HepG2 (cell line): Measurements from ENCODE around the gene MT1M. TPM values are rescaled to one million over a fixed set of nuclear protein-coding genes. Genes with fewer than 3 reads are reported as not detected.

Source experiments
- ATAC-seq: fragments of 200-7000 bp; cut with Tn5 transposase; 3 replicates; pipeline ENCODE4 v1.9.1; 2020; ENCODE audit warnings: mild to moderate bottlenecking, moderate library complexity
- BruUV-seq: library from RNA; stranded (reverse); fragments of 400-500 nt; replicated peaks from 2 replicates; lab custom pipeline; 2021; lab: Mats Ljungman, UMichigan
- CTCF ChIA-PET: fragments of 300-600 bp; formaldehyde crosslinking; extraction: SDS; loops from one replicate; lab custom pipeline; 2021; ENCODE audit warnings: low total read pairs, inconsistent platforms, low intra/inter-chr PET ratio; lab: Yijun Ruan, JAX
- POLR2A ChIA-PET: fragments of 350-600 bp; sonication (Branson Sonifier 250); formaldehyde crosslinking; loops from one replicate; lab custom pipeline; 2020; ENCODE audit warnings: antibody characterized with exemption, inconsistent platforms; lab: Yijun Ruan, JAX
- DNase-seq: peaks from one replicate; pipeline ENCODE4 v3.0.0-alpha.2; 2015; ENCODE audit warnings: low spot score
- FAIRE-seq: peaks from 3 replicates; lab custom pipeline; 2011; peaks lifted over from hg19 to GRCh38; lab: Jason Lieb, UNC
- H2AFZ ChIP-seq: one replicate; pipeline ENCODE4 v1.6.1; 2011; ENCODE audit warnings: low read length, inconsistent platforms
- H3K27ac ChIP-seq: fragments of 300-600 bp; 3 replicates; pipeline ENCODE4 v1.8.0; 2011; ENCODE audit warnings: mixed run types, mild to moderate bottlenecking, mixed read lengths, low read length, inconsistent platforms; ENCODE audit not compliant: insufficient read depth; ENCODE audit errors: extremely low read length
- H3K27me3 ChIP-seq, 2 experiments: fragments of 200-600 bp in 1 of 2; 2 replicates in 1 of 2; 3 replicates in 1 of 2; pipeline versions ENCODE4 v1.6.0 to v1.8.0; 2011; ENCODE audit warnings: low read length in 2 of 2, mild to moderate bottlenecking in 2 of 2, moderate library complexity in 2 of 2, inconsistent platforms in 1 of 2; ENCODE audit not compliant: insufficient read depth in 2 of 2, control insufficient read depth in 1 of 2
- H3K36me3 ChIP-seq, 2 experiments: fragments of 200-600 bp in 1 of 2; replicated peaks in 1 of 2; 2 replicates in 1 of 2; 3 replicates in 1 of 2; pipeline versions ENCODE4 v1.5.1 to v1.8.0; 2011; ENCODE audit warnings: low read length in 2 of 2, inconsistent platforms in 1 of 2; ENCODE audit not compliant: insufficient read depth in 2 of 2, control insufficient read depth in 1 of 2
- H3K4me1 ChIP-seq: 2 replicates; pipeline ENCODE4 v1.5.1; 2012; ENCODE audit warnings: low read length, inconsistent platforms; ENCODE audit not compliant: insufficient read depth
- H3K4me2 ChIP-seq: 2 replicates; pipeline ENCODE4 v1.6.0; 2011; ENCODE audit warnings: low read depth, low read length, inconsistent platforms
- H3K4me3 ChIP-seq, 3 experiments: fragments of 200-600 bp in 1 of 3; sonication (generic), shearing (Covaris generic) in 1 of 3; replicated peaks in 1 of 3; 2 replicates each; pipeline ENCODE4 v1.5.1; 2011 to 2016; ENCODE audit warnings: low read length in 3 of 3, inconsistent platforms in 2 of 3, low read depth in 2 of 3, mild to moderate bottlenecking in 2 of 3, control low read depth in 1 of 3, mixed read lengths in 1 of 3; ENCODE audit not compliant: insufficient read depth in 1 of 3
- H3K79me2 ChIP-seq: one replicate; pipeline ENCODE4 v1.6.1; 2011; ENCODE audit warnings: low read length, inconsistent platforms; ENCODE audit not compliant: insufficient read depth
- H3K9ac ChIP-seq: 2 replicates; pipeline ENCODE4 v1.6.0; 2011; ENCODE audit warnings: mild to moderate bottlenecking, low read depth, low read length, inconsistent platforms; ENCODE audit not compliant: insufficient read depth
- H3K9me3 ChIP-seq: 2 replicates; pipeline ENCODE4 v1.5.1; 2012; ENCODE audit warnings: mild to moderate bottlenecking, low read length
- H4K20me1 ChIP-seq: 2 replicates; pipeline ENCODE4 v1.6.0; 2011; ENCODE audit warnings: inconsistent platforms, mild to moderate bottlenecking, low read length, moderate library complexity; ENCODE audit not compliant: insufficient read depth
- GATA4 ChIP-seq: sonication (generic); IDR thresholded peaks from 2 replicates; pipeline ENCODE4 v1.6.1; 2016; ENCODE audit warnings: antibody characterized with exemption, low read depth, borderline replicate concordance
- GZF1 ChIP-seq: sonication (generic); formaldehyde crosslinking; IDR thresholded peaks from 2 replicates; pipeline ENCODE4 v1.5.1; 2020; ENCODE audit warnings: mild to moderate bottlenecking, missing genetic modification reagents
- HOXA9 ChIP-seq: sonication (generic); formaldehyde crosslinking; IDR thresholded peaks from 2 replicates; pipeline ENCODE4 v1.8.1; 2022; ENCODE audit warnings: missing genetic modification reagents, mild to moderate bottlenecking, moderate library complexity, borderline replicate concordance
- MIER2 ChIP-seq: IDR thresholded peaks from 2 replicates; pipeline ENCODE4 v1.6.1; 2016; ENCODE audit warnings: missing biosample characterization, missing genetic modification reagents
- PRPF4 ChIP-seq: fragments of 200-400 bp; formaldehyde crosslinking; IDR thresholded peaks from 2 replicates; pipeline ENCODE4 v1.6.1; 2016; ENCODE audit warnings: low read length, low read depth; ENCODE audit not compliant: poor library complexity, severe bottlenecking
- ZNF354B ChIP-seq: sonication (generic); formaldehyde crosslinking; IDR thresholded peaks from 2 replicates; pipeline ENCODE4 v1.8.0; 2022; ENCODE audit warnings: mild to moderate bottlenecking, missing genetic modification reagents
- ZSCAN5A ChIP-seq: sonication (generic); formaldehyde crosslinking; IDR thresholded peaks from 2 replicates; pipeline ENCODE4 v1.8.0; 2022; ENCODE audit warnings: mild to moderate bottlenecking, missing genetic modification reagents, borderline replicate concordance
- WGBS: methylation state at CpG from one replicate; pipeline ENCODE4 v1.1.6; 2017; ENCODE audit warnings: low lambda C conversion rate; 5-methylcytosine and 5-hydroxymethylcytosine counted together
- in situ Hi-C: cut with HindIII; loops from 2 replicates; pipeline ENCODE4 v1.10.0; 2017; ENCODE audit warnings: low pct_unique_long_range_greater_than_20kb; ENCODE audit not compliant: extremely low pct_ligation_motif_present
- intact Hi-C: fragments of 100-400 bp; cut with micrococcal nuclease; formaldehyde crosslinking; loops from one replicate; pipeline ENCODE4 v1.10.0; 2022; ENCODE audit not compliant: unreplicated experiment
- polyA plus RNA-seq, 8 experiments: library from polyadenylated mRNA; depleted of rRNA in 3 of 8; stranded (reverse) in 7 of 8; unstranded in 1 of 8; fragments of >200 nt; fragmentation: Illumina TruSeq in 4 of 8; extraction: Trizol in 4 of 8; gene quantifications; 2 replicates each; pipeline versions ENCODE4 v1.2.1 to v1.2.3, GENCODE V29; 2011 to 2016; ENCODE audit warnings: low read depth in 4 of 8, missing spikeins in 1 of 8, mixed read lengths in 1 of 8; ENCODE audit not compliant: insufficient read depth in 1 of 8
- total RNA-seq, 5 experiments: library from RNA; depleted of rRNA; stranded (reverse); fragments of >200 nt; fragmentation: Illumina TruSeq; extraction: Trizol; gene quantifications; 2 replicates each; pipeline ENCODE4 v1.2.3, GENCODE V29; 2016; ENCODE audit warnings: low read depth in 1 of 5
- TF ChIP-seq, protein P1 (sequence below): sonication (generic); formaldehyde crosslinking; IDR thresholded peaks from 2 replicates; pipeline ENCODE4 v1.4.0; 2020; ENCODE audit warnings: missing genetic modification reagents
- TF ChIP-seq, protein P2 (sequence below): sonication (generic); formaldehyde crosslinking; IDR thresholded peaks from 2 replicates; pipeline ENCODE4 v1.4.0; 2020; ENCODE audit warnings: missing genetic modification reagents, mild to moderate bottlenecking, borderline replicate concordance

Gene MT1M
- total and polyA plus RNA-seq, 2 of the 13 experiments (the other 11 are each of a cell fraction or from before 2014, with no cell fraction given) = 4.6 TPM; not detected in 1

DNA sequence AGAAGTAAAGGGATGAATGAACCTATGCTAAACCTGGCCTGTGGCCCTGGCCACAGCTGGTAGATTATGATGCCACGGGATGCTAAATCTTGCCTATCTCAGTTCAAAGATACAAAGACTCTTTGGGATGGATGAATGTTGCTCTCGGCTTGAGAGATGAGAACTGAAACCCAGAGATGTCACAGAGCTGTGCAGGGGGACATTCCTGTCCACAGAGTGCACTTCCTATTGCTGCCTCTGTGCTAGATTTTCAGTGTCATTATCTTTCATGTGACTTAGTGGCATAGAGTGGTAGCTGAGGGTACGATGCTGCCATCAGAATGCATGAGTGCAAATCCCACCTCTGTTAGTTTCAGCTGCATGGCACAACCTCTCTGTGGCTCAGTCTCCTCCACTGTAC lies 2.3 kb upstream of the MT1M start:
- H3K4me1 ChIP-seq = peaks cover 45% of the 10 kb centered on the region
- ATAC-seq (no peak), DNase-seq (no peak), FAIRE-seq (no peak)
- H2AFZ ChIP-seq = no peak overlapping the region
- WGBS = 38% methylated on average over 3 of the region's 3 CpGs
- no peaks in the 10 kb centered on the region for H3K79me2 ChIP-seq
- ChIA-PET CTCF (no interaction called here), POLR2A (interaction anchor here (1.3 kb wide), 1 partner anchor 22 kb away, joined by 6 read pairs; the partner anchor contains the start of gene MT2A)
- TF ChIP-seq, protein P1, sequence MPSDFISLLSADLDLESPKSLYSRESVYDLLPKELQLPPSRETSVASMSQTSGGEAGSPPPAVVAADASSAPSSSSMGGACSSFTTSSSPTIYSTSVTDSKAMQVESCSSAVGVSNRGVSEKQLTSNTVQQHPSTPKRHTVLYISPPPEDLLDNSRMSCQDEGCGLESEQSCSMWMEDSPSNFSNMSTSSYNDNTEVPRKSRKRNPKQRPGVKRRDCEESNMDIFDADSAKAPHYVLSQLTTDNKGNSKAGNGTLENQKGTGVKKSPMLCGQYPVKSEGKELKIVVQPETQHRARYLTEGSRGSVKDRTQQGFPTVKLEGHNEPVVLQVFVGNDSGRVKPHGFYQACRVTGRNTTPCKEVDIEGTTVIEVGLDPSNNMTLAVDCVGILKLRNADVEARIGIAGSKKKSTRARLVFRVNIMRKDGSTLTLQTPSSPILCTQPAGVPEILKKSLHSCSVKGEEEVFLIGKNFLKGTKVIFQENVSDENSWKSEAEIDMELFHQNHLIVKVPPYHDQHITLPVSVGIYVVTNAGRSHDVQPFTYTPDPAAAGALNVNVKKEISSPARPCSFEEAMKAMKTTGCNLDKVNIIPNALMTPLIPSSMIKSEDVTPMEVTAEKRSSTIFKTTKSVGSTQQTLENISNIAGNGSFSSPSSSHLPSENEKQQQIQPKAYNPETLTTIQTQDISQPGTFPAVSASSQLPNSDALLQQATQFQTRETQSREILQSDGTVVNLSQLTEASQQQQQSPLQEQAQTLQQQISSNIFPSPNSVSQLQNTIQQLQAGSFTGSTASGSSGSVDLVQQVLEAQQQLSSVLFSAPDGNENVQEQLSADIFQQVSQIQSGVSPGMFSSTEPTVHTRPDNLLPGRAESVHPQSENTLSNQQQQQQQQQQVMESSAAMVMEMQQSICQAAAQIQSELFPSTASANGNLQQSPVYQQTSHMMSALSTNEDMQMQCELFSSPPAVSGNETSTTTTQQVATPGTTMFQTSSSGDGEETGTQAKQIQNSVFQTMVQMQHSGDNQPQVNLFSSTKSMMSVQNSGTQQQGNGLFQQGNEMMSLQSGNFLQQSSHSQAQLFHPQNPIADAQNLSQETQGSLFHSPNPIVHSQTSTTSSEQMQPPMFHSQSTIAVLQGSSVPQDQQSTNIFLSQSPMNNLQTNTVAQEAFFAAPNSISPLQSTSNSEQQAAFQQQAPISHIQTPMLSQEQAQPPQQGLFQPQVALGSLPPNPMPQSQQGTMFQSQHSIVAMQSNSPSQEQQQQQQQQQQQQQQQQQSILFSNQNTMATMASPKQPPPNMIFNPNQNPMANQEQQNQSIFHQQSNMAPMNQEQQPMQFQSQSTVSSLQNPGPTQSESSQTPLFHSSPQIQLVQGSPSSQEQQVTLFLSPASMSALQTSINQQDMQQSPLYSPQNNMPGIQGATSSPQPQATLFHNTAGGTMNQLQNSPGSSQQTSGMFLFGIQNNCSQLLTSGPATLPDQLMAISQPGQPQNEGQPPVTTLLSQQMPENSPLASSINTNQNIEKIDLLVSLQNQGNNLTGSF (CRISPR knock-in tag) = no peak
- TF ChIP-seq PRPF4 = no peak
- no peak for TF ChIP-seq GATA4
- TF ChIP-seq, protein P2, sequence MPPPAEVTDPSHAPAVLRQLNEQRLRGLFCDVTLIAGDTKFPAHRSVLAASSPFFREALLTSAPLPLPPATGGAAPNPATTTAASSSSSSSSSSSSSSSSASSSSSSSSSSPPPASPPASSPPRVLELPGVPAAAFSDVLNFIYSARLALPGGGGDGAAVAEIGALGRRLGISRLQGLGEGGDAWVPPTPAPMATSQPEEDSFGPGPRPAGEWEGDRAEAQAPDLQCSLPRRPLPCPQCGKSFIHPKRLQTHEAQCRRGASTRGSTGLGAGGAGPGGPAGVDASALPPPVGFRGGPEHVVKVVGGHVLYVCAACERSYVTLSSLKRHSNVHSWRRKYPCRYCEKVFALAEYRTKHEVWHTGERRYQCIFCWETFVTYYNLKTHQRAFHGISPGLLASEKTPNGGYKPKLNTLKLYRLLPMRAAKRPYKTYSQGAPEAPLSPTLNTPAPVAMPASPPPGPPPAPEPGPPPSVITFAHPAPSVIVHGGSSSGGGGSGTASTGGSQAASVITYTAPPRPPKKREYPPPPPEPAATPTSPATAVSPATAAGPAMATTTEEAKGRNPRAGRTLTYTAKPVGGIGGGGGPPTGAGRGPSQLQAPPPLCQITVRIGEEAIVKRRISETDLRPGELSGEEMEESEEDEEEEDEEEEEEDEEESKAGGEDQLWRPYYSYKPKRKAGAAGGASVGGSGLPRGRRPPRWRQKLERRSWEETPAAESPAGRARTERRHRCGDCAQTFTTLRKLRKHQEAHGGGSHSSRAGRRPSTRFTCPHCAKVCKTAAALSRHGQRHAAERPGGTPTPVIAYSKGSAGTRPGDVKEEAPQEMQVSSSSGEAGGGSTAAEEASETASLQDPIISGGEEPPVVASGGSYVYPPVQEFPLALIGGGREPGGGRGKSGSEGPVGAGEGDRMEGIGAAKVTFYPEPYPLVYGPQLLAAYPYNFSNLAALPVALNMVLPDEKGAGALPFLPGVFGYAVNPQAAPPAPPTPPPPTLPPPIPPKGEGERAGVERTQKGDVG (CRISPR knock-in tag) = no peak
- TF ChIP-seq MIER2 (CRISPR knock-in tag) = no peak
- no peak for TF ChIP-seq ZSCAN5A
- TF ChIP-seq ZNF354B (CRISPR knock-in tag) = no peak
- TF ChIP-seq GZF1 = no peak
- TF ChIP-seq HOXA9 (CRISPR knock-in tag) = no peak
- H3K27me3 ChIP-seq = peaks cover 6 to 69% of the 10 kb centered on the region in 2 experiments; a peak in 4 of 5 replicates
- no peak overlapping the region for H3K4me3 ChIP-seq
- H4K20me1 ChIP-seq = no peaks in the 10 kb centered on the region
- no peak overlapping the region for H3K9ac ChIP-seq
- intact Hi-C loops = no loop called here
- no peak overlapping the region for H3K4me2 ChIP-seq
- H3K36me3 ChIP-seq = no peaks in the 10 kb centered on the region
- no TSS peak for BruUV-seq
- no peak overlapping the region for H3K27ac ChIP-seq
- in situ Hi-C loops = no loop called here
- no peaks in the 10 kb centered on the region for H3K9me3 ChIP-seq
